NCI-H82 treated with DMSO at 0.1 percent for 48 hours (cell line): ENCODE results near the gene GCG.

Experiments
- DNase-seq: peaks from one replicate; lab custom pipeline; 2025; ENCODE audit not compliant: unreplicated experiment; lab: John Stamatoyannopoulos, UW

Gene GCG

DNA sequence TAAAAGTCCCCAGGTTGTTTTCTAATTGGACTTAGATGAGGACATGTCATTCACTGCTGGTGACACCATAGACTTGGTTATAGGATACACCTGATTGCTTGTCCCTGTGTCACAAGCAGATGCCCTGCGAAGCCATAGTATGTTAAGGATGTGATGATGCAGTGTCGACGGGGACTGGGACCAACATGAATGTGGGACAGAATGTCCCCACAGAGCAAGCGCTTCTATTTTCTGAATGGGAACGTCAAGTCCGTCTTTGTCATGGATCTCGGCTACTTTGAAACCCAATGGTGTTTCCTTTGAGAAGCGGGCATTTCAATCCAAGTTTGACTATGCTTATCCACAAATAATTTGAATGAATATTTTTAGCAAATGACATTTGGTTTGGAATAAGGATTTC, 2.1 kb downstream of the GCG start:
- no peak for DNase-seq

DNA sequence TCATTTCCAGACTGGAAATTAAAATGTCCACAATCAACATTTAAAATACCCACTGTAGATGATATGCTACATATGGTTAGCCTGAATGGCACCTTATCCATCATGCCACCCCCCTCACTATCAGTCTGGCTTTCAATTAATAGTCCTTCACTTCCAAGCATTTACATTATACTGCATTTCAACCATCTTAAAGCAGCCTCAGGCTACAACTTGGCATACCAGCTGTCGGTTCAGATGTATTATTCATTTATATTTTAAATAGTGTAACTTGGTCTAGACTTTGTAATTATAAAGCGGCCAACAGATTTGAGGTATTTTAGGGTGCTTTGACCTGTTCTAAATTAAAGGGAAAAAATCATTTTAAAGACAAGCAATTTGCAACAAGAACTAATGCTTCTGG, 2.6 kb downstream of the GCG start:
- no peak for DNase-seq

- DNase-seq, result no peak
Measured at GRCh38 chr2:162148956-162149355, 3.1 kb downstream of the GCG start.

DNA sequence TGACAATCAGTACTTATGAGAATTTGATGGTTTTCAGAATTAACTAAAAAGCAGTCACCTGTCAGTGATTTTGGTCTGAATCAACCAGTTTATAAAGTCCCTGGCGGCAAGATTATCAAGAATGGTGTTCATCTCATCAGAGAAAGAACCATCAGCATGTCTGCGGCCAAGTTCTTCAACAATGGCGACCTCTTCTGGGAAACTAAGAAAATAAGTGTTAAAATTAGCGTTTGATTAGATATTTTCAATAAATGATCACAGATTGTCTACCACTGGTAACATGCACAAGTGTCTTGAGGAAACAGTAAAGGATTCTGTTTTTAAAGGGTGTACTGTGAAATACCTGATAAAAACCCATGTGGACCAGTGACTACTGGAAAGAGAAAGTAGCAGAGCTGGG, 8.1 kb downstream of the GCG start:
- DNase-seq, result no peak

- DNase-seq, result no peak
Measured at GRCh38 chr2:162138310-162138709, 13.7 kb downstream of the GCG start.

- DNase-seq, result no peak
Measured at GRCh38 chr2:162127422-162127821, 24.6 kb downstream of the GCG start.

- DNase-seq, result no peak
Measured at GRCh38 chr2:162126527-162126926, 25.5 kb downstream of the GCG start.

GRCh38 chr2:162126111-162126519, 25.9 kb downstream of the GCG start:
- no peak for DNase-seq

- no peak for DNase-seq
Measured at GRCh38 chr2:162125138-162125537, 26.9 kb downstream of the GCG start.

GRCh38 chr2:162123806-162124758, 28.0 kb downstream of the GCG start:
- DNase-seq, result peak; percentile 49

GRCh38 chr2:162118166-162119031, 33.6 kb downstream of the GCG start:
- no peak for DNase-seq

DNA sequence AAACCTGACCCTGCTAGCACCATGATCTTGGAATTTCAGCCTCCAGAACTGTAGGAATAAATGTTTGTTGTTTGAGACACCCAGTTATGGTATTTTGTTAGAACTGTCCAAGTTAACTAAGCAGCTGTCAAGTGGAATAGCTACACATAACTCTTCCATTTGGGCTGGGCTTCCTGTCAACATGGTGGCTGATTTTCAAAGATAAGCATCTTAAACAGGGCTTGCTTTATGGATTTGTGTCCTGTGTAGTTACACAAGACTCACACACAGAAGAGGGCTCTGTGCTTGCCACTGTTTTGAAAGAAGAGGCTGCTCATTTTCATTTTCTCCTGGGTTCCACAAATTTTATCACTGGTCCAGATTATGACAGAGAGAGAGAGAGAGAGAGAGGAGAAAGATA, 35.7 kb downstream of the GCG start:
- DNase-seq, result no peak

- DNase-seq, result no peak
Measured at GRCh38 chr2:162115076-162115475, 37.0 kb downstream of the GCG start.

- no peak for DNase-seq
Measured at GRCh38 chr2:162114271-162114670, 37.8 kb downstream of the GCG start.

DNA sequence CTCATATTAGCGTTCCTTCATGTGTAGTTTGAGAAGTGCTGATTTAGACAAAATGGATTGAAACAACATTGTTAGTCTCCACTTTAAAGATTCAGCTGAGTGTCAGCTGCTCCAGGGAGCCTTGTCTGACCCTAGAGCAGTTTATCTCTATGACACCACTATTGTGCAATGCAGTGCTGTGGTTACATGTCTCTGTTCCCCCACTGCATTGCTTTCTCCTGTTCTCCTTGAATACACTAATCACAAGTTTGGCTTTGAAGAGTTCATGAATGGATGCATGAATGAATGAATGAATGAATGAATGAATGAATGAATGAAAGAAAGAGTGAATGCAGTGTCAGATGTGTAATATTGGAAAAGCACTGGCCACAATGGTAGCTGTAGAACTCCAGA, 38.3 kb downstream of the GCG start:
- DNase-seq, result no peak

- DNase-seq, result no peak
Measured at GRCh38 chr2:162113088-162113775, 38.8 kb downstream of the GCG start.

DNA sequence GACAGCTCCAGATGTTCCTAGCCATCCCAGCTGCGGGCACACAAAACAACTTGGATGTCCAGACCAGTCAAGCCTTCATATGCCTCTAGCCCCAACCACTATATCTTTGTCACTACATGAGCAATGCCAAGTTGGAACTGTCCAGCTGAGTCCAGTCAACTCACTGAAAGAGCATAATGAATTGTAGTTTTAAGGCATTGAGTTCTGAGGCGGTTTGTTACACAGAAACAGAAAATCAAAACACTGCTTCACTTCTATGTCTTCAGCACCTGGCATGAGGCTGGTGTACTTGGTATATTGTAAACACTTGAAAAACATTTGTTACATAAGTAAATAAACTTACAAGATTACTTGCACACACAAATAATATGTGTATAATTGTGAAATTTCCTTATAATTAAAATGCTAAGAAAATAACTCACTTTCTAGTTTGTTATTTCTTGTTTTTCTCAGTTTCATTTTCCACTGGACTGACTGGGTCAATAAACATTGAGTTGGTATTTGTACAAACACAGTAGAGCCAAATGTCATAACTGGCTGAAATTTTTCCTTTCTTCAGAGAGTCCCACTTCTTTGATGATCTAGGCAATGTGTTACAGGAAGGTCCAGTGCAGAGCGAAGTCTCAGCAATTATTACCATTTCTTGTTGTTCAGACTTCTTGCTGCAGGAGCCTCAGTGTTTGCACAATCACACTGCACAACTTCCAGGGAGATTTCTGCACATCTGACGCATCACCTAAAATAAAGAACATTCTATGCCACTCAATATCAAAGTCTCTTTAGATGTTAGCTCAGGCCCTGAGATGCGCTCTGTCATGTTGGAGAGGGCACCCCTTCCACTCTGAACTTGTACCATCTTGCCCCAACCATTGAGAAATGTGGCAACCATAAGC, 39.8 kb downstream of the GCG start:
- DNase-seq, result no peak

- no peak for DNase-seq
Measured at GRCh38 chr2:162107361-162107901, 44.6 kb downstream of the GCG start.

DNA sequence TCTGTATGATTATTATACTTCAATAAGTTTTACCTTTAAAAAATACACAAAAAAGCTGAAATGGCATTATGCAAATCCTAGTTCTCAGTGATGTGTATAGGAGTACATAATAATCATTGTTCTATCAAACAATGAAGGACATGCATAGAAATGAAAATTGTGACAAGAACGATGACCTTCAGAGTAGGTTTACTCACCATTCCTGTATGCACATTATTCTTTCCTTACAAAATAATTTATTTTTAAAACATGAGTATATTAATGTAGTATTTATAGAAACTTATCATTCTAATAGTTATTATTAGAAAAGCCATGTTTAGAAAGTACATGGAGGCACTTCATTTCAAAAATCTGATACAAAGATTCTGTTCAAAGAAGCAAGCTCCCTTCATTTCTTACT, 45.3 kb downstream of the GCG start:
- DNase-seq, result no peak

- DNase-seq, result no peak
Measured at GRCh38 chr2:162106146-162106551, 45.9 kb downstream of the GCG start.
